HuH-7.5 (cell line): ENCODE results near the gene COBL.
"Not testable (repeated sequence)": the region's sequence is repeated elsewhere in the genome, so short reads cannot be mapped to it uniquely, and the experiment has no call there.

ENCODE experiments used
- DNase-seq: peaks from one replicate; pipeline ENCODE4 v3.0.0; 2011; ENCODE audit warnings: low spot score

COBL gene

DNA sequence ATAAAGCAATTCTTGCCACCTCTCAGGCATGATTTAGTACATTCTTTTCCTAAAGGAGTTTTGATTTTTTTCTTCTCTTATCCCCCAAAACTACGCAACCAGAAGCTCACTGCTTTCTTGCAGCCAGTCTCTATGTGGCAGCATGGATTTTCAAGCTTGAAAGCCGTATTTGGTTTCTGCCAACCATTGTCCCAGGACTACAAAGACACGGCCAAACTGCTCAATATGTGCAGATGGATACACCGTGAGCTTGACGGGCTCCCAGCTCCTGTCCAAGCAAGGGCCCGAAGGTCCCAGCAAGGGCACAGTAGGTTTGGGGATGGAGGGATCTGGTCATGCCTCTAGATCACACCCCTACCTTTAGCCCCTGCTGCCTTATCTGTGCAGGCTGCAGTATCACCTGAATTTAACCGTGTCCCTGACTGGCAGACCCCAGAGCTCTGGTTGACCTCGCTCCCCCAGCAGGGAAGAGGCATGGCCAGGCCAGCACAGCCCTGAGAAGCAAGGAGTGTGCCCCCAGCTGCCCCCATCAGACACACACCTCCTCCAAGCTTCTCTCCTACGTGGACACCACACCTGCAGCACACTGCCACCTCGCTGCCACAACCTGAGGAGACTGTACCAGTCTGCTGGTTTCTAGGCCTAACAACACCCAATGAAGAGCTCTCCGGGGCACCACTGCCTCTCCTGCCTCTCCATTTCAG, 86.8 kb downstream of the COBL start:
- no peak for DNase-seq

DNA sequence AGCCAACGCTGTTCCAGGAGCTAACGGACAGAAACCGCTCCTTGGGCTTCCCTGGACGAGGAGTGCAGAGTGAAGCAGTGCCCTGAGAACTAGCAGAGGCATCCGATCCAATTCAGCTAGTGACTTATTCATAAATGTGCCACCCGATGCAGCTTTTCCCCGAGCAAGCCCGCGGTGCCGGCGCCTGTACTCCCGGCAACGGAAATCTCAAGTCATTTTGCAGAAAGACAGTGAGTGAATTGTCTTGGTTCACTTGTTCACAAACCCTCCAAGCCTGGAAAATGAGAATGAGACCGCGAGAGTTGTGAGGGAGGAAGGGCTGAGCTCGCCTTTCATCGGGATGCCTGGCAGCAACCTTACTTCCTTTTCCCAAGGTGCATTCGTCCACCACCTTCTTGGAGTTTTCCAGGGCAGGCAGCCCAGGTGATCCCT, 87.5 kb downstream of the COBL start:
- DNase-seq, result no peak

DNA sequence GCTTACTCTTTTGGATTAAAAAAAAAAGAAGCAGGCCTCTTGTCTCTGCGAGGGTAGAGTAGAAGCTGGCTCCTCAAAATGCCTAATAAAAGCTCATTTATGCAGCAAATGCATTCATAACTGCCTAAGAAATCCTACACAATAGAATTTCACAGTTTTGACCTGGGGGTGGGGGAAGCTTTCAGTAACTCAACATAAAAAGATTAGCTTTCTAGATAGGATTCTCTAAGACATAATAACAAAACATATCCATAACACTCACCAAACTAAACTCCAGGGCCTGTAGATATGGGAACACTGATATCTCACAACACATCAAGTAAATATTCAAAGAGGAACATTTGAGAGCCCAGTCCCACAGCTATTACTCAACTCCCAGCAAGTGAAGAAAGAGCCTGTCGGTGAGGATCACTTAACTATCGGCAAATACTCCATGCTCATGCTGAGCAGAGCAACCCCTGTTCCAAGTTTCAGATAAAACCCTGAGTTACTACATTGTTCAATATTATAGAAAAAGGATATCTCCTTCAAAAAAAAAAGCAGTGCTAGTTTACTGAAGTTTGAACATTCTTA, 88.1 kb downstream of the COBL start:
- no peak for DNase-seq

DNA sequence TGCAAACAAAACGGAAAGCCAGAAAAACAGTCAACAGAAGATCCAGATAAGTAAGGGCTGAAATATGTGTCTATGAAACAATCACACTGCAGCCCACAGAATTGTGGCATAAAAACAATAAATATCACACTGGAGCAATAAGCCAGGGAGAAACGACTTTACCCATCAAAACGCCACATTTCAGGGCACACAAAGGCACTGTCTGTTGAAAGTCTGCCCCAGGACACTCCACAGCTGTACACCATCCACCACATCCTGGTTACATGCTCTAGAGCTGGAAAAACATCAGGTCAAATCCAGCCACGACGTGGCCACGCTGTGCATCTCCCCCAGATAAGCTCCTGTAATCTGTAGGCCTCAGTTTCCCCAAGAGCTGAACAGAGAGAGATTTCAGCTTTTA, 88.7 kb downstream of the COBL start:
- no peak for DNase-seq

DNA sequence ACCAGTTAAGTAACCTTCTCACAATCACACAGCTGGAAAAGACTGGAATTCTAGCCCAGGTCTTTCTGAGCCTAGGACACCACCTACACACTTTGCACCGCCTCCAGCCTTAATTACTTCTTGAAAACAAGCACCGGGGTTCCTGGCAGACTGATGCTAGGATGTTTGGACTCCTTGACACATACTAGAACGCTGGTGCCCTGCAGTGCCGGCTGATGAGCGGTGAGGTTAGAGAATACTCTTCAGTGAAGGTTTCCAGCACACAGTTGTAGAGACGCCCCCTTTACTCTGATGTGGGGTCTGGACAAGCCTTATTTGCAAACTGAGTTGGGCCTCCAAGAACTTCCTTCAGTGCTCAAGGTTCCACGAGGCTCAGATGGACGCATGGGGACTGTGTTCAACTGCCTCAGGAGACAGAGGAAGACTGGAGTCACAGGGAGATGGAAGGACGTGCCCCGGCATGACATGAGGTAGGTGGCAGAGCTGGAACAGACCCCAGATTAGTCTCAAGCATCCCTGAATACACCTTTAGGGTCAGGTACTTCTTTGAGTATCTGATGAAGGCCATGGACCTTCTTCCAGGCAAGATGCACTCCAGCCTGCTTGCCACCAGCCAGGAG, 89.6 kb downstream of the COBL start:
- DNase-seq, result no peak

DNA sequence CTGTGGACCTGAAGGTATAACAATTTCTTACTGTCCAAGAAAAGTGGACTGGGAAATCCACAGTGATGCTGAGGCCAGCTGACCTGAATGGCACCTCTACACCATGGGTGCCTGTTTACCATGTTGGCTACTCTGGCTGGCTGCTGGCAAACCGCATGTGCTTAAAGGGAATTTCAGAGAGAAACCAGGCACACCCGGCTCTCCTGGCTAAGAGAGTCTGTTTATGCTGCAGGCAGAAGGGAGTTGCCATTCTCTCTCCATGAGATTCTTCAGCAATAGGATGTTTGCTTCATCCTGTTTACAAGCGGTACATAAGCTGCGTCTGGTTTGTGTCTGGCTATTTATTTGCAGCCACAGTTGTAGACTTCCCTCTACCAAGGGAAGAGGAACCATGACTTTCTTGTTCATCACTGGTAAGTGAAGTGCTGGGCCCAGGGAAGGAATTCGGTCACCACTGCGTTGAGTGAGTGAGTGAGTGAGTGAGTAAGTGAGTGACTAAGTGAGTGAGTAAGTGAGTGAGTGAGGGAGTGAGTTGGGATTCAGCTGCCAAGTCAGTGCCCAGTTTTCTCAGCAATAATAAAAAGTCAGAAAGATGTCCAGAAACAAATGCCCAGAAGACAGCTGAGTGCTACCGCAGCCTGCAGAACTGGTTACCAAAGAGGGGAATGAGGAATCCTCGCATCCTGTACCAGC, 90.4 kb downstream of the COBL start:
- no peak for DNase-seq

DNA sequence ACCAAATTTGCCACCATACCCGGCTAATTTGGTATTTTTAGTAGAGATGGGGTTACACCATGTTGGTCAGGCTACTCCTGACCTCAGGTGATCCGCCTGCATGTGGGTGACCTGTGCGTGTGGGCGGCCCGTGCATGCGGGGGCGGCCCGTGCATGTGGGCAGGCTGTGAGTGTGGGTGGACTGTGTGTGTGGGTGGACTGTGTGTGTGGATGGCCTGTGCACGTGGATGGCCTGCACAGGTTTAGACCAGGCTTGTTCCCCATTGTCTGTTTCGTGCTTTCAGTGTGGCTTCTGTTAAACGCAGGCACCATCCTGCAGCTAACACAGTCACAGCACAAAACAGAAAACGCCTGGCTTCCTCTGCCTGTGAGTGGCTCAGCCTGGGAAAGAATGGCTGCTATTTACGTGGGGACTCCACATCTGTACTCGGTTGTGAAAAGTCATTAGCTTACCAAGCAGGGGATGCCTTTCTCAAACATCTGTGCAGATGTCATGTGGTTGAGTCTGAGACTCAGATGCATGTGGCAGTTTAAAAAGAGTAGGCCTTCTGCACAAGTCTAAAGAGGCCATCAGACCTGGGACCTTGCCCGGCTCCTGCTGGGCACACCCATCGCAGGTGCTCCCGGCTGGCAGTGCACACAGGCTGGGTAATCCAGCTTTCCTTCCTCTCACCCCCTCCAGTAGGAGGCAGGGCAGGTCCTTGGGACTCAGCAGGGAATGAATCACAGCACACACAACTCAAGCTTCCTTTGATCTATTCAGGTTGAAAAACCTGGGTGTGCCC, 91.6 kb downstream of the COBL start:
- DNase-seq, result peak; percentile 63

DNA sequence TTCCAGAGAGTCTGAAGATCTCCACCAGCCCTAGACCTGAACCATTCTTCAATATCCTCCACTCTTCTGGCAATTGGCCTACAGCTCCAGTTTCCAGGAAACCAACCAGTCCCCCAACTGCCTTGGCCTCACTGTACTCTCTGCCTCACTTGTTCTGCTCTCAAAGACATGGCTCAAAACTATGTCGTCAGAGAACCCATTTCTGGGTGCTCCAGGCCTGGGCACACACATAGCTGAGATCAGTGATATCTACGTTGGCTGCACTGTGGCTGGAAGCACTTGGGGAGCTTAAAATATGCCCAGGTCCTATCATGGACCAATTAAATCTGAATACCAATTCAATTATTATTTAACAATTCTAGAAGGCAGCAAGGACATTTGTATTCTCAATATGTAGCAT, 93.1 kb downstream of the COBL start:
- no peak for DNase-seq

DNA sequence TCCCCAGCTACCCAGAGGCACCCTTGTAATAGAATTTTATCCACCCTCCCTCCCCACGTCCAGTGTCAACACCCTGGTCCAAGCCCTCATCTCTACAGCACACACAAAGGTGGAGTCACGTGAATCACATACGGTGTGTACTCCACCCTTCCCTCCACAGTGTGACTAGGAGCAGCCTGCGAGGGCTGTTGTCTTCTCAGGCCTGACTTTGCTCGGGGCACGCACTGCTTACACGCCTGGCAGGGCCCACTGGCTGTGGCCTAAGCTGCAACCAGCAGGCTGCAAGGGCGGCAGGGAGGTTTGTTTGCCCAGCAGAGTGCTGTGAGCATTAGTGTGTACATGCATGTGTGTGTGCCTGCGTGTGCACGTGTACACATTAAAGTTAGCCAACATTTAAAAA, 93.7 kb downstream of the COBL start:
- DNase-seq, result no peak

DNA sequence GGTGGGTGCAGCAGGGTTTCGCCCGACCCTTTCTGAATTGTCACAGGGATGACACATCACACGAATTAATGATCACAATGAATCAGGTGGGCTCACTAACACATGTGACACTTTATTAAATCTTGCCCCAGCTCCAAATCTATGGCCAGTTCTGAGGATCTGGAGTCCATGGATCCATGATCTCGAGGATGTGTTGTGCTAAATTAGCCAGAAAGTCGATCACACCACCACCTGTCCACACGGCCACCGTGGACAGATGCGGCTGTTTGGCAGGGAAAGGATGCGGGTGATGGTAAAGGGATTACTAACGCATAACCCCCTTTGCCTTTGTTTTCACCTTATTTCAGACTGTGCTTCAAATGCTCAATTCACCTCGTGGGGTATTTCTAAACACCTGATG, 96.4 kb downstream of the COBL start:
- no peak for DNase-seq

DNA sequence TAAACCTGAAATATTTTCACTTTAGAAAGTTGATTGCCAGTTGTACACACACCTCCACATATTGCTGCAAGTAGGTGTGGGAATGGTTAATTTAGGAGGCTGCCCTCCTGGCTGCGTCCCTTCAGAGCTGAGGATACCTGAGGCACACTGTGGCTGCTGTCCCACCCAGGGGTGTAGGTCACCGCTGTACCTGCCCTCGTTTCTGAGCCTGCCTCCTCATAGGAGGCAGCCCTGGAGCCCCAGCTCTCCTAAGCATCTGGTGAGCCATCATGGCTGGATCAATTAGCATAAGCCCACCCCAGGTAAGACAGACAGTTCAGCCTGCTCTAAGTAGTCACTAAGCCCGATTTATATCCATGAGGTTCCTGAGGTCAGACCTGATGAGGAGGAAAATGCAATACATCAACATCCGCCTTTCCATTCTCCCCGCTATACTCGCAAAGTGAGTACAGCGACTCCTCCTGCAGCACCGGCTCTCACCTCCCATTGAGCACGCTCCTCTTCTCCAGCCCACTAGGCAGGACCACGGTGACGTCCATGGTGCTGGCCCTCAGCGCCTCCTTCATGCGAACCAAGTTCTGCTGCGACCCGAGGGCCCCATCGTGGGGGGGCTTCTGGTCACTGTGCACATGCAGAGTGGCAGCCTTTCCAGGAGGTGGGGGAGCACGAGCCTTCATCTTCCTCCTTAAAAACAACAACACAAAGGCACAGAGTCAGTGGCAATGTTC, 97.2 kb downstream of the COBL start:
- no peak for DNase-seq

DNA sequence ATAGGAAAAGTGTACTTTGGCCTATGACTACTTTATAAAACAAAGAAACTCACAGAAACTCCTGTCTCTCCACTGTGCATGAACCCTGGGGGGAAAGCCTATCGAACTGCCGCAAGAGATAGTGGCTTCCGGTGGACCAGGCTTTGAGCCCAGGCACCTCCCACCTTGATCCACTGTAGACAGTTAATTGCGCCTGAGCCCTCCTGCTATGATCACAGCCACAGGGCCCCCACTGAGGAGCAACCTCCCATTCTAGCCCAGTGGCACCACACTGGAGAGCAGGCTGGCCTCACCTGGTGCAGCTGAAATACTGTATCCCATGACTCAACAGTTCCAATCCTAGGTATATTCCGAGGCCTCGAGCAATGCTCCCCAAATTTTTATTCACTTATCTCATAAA, 98.8 kb downstream of the COBL start:
- DNase-seq, result no peak

DNA sequence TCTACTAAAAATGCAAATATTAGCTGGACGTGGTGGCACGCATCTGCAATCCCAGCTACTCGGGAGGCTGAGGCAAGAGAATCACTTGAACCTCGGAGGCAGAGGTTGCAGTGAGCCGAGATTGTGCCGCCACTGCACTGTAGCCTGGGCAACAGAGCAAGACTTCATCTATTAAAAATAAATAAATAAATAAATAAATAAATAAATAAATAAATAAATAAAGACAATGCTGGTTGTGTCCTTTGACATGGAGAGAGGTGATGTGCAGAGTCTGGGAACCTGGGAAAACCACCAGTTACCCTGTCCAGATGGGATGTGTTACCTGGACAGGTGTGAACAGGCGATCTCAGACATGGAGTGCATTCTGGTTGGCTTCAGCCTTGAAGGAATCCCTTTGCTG, 102.5 kb downstream of the COBL start:
- DNase-seq, result no peak

DNA sequence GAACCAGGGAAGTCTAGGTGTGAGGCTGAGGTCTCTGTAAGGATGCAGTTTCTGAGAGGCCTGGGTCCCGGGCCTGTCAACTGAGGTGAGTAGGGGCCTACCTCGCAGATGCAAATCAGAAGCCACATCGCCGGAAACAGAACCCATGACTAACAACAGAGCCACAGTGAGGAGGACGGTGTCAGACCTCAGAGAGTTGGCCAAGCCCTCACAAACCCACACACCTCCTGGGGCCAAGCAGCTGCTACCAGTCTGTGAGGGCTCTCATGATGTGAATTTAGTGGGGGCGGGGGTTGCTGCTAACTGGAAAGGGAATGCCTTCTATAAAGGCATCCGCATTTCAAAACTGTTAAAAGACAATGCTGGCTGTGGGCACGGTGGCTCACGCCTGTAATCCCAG, 103.0 kb downstream of the COBL start:
- DNase-seq, result no peak

DNA sequence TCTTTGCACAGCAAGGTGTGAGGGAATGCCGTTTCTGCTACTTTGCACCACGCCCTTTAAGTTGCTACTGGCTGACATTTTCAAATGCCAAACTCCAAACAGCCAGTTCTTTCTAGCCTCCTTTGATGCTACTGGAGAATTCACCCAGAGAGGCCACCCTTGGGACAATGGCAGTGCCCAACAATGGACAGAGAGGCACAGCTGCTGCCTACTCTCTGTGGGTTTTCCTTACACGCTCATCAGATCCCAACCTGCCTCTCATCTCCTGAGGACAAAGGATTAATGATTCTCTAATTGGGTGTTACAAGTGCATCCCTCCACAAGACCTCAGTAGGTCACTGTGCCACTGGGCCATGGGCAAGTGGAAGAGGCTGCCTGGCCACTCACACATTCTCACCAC, 105.8 kb downstream of the COBL start:
- DNase-seq, result no peak

DNA sequence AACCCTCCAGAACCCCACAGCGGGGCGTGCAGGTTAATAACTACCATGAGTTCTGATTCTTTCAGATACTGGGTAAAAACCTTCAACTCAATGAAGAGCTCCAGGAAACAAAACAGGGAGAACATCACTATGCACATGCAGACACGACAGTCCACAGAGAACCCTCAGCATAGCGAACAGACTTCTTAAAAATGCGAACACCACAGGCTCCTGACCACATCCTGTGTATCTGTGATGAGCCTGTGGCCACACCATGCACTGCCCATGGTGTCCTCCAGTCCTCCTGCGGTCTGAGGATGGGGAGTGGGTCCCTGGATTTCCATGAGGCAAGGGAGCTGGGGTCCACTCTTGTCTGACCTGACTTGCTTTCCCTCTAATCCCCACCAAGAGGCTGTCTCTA, 107.2 kb downstream of the COBL start:
- DNase-seq, result no peak

DNA sequence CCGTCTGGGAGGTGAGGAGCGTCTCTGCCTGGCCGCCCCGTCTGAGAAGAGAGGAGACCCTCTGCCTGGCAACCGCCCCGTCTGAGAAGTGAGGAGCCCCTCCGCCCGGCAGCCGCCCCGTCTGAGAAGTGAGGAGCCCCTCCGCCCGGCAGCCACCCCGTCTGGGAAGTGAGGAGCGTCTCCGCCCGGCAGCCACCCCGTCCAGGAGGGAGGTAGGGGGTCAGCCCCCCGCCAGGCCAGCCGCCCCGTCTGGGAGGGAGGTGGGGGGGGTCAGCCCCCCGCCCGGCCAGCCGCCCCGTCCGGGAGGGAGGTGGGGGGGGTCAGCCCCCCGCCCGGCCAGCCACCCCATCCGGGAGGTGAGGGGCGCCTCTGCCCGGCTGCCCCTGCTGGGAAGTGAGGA, 108.5 kb downstream of the COBL start:
- DNase-seq, result not testable (repeated sequence)

DNA sequence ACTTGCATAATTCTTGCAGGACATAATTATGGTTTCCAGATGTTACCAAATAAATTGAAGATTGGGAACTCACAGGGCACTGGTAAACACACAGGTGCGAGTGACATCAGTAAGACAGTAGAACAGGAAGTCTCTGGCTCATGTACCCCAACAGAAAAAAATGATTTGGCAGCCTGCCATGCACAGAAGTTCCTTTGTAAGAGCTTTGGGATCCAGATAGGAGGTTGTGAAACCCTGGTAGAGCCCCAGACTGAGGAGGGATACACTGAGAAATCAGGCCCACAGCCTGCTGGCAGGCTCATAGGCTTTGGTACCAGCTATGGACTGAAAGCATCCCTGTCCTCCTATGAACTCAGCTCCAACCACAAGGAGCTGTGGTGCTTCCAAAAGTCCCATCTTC, 118.0 kb downstream of the COBL start:
- no peak for DNase-seq

DNA sequence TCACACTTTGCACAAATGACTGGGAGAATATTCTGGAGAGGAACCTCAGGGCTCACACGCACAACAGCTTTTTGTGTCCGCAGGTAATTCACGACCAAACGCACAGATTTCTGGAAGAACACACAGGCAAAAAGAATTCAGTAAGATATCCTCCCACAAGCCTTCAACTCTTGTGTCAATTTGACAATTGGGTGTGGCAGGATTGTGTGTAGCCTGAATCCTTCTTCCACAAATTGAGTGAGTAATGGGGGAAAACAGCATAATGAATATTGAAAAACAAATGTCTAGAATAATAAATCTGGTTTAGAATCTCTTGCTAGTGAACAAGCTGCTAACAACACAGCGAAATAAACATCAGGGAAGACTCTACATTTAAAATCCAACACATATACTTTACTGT, 125.6 kb downstream of the COBL start:
- DNase-seq, result no peak

DNA sequence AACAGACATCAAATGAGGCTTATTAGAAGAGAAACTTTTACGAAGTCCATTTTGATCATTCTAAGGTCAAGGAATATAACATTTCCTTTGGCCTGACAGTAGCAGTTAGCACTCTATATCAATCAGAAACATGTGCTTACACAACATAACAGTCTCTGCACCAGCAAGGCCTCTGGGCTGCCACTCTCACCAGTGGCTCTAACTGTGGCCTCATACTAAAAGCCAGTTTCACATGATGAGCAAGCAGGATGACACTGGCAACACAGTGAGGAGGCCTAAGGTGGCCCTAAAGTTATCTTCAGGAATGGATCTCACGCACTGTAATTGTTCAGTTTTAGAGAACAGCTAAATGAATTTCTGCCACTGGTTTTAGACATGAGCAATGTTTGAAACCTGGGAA, 126.8 kb downstream of the COBL start:
- no peak for DNase-seq

DNA sequence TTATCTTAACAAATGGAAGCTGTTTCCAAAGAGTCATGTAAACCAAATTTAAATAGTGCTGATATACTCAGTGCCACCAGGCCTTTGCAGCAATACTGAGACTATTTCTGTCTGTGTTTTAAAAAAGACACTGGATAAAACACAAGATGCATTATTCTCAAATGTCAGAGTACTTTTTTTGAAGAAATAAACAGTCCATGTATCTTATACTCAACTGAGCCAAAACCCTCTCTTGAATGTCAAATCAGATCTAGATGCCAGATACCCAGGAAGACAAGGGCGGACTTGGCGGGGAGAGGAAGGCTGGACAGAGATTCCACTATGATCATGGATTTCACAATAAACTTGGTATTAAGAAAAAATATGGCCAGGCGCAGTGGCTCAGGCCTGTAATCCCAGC, 127.6 kb downstream of the COBL start:
- no peak for DNase-seq

DNA sequence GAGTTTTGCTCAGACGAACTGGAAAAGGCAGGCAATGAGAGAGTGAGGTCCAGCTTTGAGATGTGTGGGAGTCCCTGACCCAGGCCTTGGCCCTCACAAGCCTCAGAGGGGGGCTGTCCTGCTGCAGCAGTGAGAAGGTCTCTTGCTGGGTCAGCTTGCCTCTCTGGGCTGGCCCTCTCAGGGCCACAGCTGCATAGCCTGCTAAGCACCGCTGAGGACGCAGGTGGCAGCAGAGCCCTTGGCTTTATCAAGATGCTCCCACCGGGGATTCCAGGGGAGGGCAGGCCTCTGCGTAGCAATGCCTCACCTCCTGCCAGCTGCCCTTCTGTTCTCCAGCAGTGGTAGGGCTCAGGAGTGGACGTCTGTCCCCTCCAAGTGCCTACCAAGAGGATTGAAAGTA, 128.7 kb downstream of the COBL start:
- peak; percentile 27 for DNase-seq
